T1000 (cell line): Measurements from ENCODE around the gene RGL3.
"Not testable (repeated sequence)": the region's sequence is repeated elsewhere in the genome, so short reads cannot be mapped to it uniquely, and the experiment has no call there.

Experiments used
- DNase-seq: peaks from one replicate; lab custom pipeline; 2025; ENCODE audit warnings: mixed read lengths; lab: John Stamatoyannopoulos, UW

RGL3 gene

GRCh38 chr19:11361771-11362731, 57.1 kb downstream of the RGL3 start:
- no peak for DNase-seq

DNA sequence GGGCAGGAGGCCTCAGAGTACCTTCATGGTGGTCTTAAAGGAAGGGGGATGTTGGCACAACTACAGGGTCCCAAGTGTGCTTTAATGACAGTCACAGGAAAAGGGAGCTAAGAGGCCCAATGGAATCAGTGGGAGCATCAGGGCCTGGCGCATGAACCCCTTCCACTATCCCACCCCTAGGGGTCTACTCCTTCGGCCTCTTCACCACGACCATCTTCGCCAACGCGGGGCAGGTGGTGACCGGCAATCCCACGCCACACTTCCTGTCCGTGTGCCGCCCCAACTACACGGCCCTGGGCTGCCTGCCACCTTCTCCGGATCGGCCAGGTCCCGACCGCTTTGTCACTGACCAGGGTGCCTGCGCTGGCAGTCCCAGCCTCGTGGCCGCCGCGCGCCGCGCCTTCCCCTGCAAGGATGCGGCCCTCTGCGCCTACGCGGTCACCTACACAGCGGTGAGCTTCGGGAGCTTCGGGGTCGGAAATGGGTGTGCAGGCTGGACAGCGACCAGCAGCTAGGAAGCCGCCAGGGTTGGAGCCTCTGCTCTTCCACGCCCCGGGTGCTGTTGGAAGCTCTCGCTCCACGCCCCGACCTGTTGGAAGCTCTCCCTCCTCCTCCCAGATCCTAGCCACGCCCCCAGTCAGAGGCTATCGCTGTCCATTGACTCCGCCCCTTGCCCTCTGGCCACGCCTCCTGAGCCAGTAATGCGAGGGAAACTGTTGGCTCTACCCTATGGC, 57.9 kb downstream of the RGL3 start:
- DNase-seq, result no peak

GRCh38 chr19:11359421-11359820, 59.7 kb downstream of the RGL3 start:
- no peak for DNase-seq

DNA sequence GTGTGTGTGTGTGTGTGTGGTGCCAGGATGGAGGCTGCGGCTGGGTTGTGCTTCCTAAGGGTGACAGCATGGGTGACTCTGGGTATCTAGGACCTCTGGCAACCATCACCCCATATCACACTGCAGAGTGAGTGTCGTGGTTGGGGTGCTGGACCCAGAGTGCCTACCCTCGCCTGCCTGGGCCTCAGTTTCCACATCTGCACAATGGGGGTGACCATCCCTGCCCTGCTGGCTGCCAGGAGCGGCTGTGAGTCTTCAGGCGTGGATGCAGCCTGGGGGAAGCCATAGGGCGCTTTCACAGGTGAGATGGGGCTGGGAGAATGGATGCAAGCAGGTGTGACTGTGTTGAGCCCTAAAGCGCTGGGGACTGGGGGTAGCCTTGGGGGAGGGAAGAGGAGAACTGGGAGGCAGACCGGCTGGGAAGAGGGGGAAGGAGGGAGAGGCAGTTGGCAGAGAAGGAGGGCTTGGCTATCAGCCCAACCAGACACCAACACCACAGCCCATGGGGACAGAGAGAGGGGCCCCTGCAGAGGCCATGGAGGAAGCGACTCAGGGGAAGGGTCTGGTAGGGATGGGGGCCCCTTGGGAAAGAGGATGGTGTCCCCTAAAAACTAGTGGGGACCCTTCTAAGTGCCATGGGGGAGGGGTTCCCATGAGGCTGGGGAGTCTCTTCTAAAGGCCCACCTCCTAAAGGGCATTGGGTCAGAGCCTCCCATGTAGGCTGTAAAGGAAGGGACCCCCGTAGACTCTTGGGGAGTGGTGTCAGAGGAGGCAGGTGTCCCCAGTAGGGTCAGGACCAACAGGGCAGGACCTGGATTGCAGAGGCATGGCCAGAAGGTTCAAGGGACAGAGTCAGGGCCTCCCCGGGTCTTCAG, 62.2 kb downstream of the RGL3 start:
- no peak for DNase-seq

- DNase-seq, result no peak
Measured at GRCh38 chr19:11356074-11356397, 63.1 kb downstream of the RGL3 start.

DNA sequence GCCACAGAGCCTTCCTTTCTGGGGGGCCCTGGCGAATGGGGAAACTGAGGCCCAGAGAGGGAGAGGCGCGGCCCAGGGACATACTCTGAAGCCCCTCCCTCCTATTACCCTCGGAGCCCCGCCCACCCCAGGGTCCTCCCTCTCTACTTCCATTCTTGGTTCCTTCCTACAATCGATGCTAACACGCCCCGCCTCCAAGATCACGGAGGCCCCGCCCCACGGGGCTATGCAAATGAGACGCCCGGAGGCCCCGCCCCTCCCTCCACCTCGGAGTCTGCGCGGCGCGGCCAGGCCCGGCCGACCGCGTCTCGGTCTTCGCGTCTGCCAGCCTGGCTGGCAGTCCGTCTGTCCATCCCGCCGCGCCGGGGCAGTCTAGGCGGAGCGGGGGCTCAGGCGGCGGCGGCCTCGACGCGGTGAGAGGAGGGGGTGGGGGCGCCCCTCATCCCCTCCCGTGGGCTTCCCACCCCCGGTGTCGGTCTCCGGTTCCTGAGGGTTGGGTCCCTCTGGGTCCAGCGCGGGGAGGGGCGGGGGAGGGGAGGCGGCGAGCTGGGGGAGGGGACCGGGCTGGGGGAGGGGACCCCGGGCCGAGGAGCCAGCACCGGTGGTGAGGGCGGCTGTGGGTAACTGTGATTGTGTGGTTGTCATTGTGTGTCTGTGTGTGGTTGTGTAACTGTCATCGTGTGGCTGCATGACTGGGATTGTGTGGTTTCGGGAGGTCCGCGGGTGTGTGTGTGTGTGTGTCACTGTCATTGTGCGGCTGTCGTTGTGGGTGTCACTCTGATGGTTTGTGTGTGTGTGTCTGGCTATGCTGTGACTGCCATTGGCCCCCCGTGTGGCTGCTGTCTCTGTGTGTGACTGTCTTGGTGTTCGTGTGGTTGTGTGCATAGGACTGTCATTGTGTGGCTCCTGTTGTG, 63.7 kb downstream of the RGL3 start, which contains the start of gene PLPPR2:
TSS of gene PLPPR2 (plus strand) at position 273 of the 914 bp plus-strand sequence. CDS start 2,242 bp downstream, outside the sequence.
- DNase-seq, result peak; percentile 82

DNA sequence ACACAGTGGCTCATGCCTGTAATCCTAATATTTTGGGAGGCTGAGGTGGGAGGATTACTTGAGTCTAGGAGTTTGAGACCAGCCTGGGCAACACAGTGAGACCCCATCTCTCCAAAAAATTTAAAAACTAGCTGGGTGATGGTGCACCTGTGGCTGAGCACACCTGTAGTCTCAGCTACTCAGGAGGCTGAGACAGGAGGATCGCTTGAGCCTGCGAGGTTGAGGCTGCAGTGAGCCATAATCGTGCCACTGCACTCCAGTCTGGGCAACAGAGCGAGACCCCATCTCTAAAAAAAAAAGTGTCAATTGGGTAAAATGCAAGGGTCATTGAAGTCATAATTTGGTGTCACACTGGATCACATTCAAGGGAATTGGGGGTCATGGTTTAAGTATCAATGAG, 65.0 kb downstream of the RGL3 start:
- not testable (repeated sequence) for DNase-seq

- no peak for DNase-seq
Measured at GRCh38 chr19:11349171-11349570, 69.9 kb downstream of the RGL3 start.

- DNase-seq, result no peak
Measured at GRCh38 chr19:11347546-11348039, 71.5 kb downstream of the RGL3 start.

- DNase-seq, result peak; percentile 99
Measured at GRCh38 chr19:11346104-11346940, 72.8 kb downstream of the RGL3 start, which contains the start of the genes CCDC159 and TMEM205. Gene CCDC159 (plus strand): TSS chr19:11346519. CDS start chr19:11346607, 88 bp downstream. Gene TMEM205 (minus strand): TSS chr19:11346268. CDS start chr19:11345619, 649 bp downstream.

DNA sequence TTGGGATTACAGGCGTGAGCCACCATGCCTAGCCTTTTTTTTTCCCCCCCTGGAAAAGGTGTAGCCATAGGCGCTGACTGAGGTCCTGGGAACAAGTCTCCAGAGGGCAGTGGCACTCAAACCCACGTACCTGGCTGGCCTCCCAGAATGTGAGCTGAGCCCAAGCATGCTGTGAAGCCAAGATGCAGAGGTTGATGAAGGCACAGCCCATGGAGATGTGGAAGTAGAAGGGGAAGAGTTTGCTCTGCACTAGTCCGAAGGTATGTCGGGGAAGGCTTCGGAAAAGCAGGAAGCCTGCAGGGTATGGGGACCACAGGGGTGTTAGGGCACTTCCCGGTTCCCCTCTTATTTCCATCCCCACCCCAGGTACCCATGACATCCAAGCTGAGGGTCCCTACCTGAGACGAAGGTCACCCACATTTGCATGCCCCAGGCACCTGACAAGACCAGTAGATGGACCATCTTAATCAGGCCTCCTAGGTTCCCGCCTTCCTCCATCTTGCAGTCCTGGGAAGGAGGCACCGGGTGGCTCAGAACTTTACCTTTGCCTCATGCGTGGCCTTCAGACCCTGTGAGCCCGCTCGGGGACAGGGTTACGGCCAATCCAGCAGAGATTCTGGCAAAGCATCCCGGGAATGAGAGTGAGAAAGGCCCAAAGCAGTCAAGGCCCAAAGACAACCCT, 73.9 kb downstream of the RGL3 start:
- DNase-seq, result no peak
